SK-N-SH (cell line): ENCODE data around the gene SPRYD3. TPM values are rescaled to one million over a fixed set of nuclear protein-coding genes. Genes with fewer than 3 reads are reported as not detected.

ENCODE experiments used
- CTCF ChIA-PET: fragments of 300-600, 350-600 bp; formaldehyde crosslinking; extraction: SDS; loops from one replicate; lab custom pipeline; 2021; lab: Yijun Ruan, JAX
- POLR2A ChIA-PET: fragments of 350-600 bp; sonication (Branson Sonifier 250); formaldehyde crosslinking; extraction: SDS; loops from one replicate; lab custom pipeline; 2020; ENCODE audit warnings: antibody characterized with exemption, inconsistent platforms; lab: Yijun Ruan, JAX
- DNase-seq: peaks from one replicate; pipeline ENCODE4 v3.0.0; 2012
- H2AFZ ChIP-seq: fragments of 200-600 bp; sonication (generic); 2 replicates; pipeline ENCODE4 v1.8.1; 2016; ENCODE audit warnings: antibody characterized with exemption, mild to moderate bottlenecking, low read depth
- H3F3A ChIP-seq: fragments of 200-600 bp; sonication (generic); replicated peaks from 2 replicates; pipeline ENCODE3; 2016; ENCODE audit warnings: antibody characterized with exemption, mild to moderate bottlenecking; ENCODE audit not compliant: insufficient read depth
- H3K27ac ChIP-seq, 2 experiments: fragments of 200-500 bp in 1 of 2; fragments of 200-600 bp in 1 of 2; sonication (Bioruptor generic) in 1 of 2; sonication (generic), shearing (Covaris generic) in 1 of 2; 2 replicates each; pipeline versions ENCODE4 v1.5.1 to v1.6.1; 2014 to 2016; ENCODE audit warnings: low read depth in 2 of 2, inconsistent platforms in 1 of 2, low read length in 1 of 2, mild to moderate bottlenecking in 1 of 2, mixed read lengths in 1 of 2
- H3K27me3 ChIP-seq: fragments of 200-600 bp; sonication (generic), shearing (Covaris generic); 2 replicates; pipeline ENCODE4 v1.6.1; 2016; ENCODE audit warnings: mixed run types; ENCODE audit not compliant: insufficient read depth
- H3K36me3 ChIP-seq, 2 experiments: fragments of 200-500 bp in 1 of 2; fragments of 200-600 bp in 1 of 2; sonication (Bioruptor generic) in 1 of 2; sonication (generic) in 1 of 2; replicated peaks in 1 of 2; 2 replicates each; pipeline versions ENCODE3 to v1.5.1; 2014 to 2016; ENCODE audit warnings: low read length in 1 of 2, mild to moderate bottlenecking in 1 of 2; ENCODE audit not compliant: insufficient read depth in 2 of 2, control insufficient read depth in 1 of 2
- H3K4me1 ChIP-seq, 2 experiments: fragments of 200-500 bp in 1 of 2; fragments of 200-600 bp in 1 of 2; sonication (Bioruptor generic) in 1 of 2; sonication (generic), shearing (Covaris generic) in 1 of 2; 2 replicates each; pipeline versions ENCODE4 v1.5.1 to v1.6.1; 2014 to 2016; ENCODE audit warnings: low read depth in 1 of 2, low read length in 1 of 2, mixed run types in 1 of 2; ENCODE audit not compliant: insufficient read depth in 2 of 2, control insufficient read depth in 1 of 2
- H3K4me2 ChIP-seq: fragments of 200-600 bp; sonication (generic), shearing (Covaris generic); 2 replicates; pipeline ENCODE4 v1.6.1; 2017; ENCODE audit warnings: mixed run types
- H3K4me3 ChIP-seq, 2 experiments: fragments of 200-500 bp in 1 of 2; fragments of 200-600 bp in 1 of 2; sonication (Bioruptor generic) in 1 of 2; sonication (generic), shearing (Covaris generic) in 1 of 2; 2 replicates each; pipeline versions ENCODE4 v1.5.1 to v1.8.1; 2014 to 2016; ENCODE audit warnings: low read depth in 2 of 2, inconsistent platforms in 1 of 2, low read length in 1 of 2, mild to moderate bottlenecking in 1 of 2, mixed read lengths in 1 of 2, moderate library complexity in 1 of 2
- H3K79me2 ChIP-seq: fragments of 200-600 bp; sonication (generic); 2 replicates; pipeline ENCODE4 v1.8.1; 2017; ENCODE audit warnings: mild to moderate bottlenecking; ENCODE audit not compliant: insufficient read depth
- H3K9ac ChIP-seq: fragments of 200-600 bp; sonication (generic); 2 replicates; pipeline ENCODE4 v1.6.1; 2017; ENCODE audit warnings: mixed run types
- H3K9me2 ChIP-seq: fragments of 200-600 bp; sonication (generic); 2 replicates; pipeline ENCODE4 v1.6.1; 2017; ENCODE audit warnings: mixed run types
- H3K9me3 ChIP-seq: fragments of 200-600 bp; sonication (generic); 2 replicates; pipeline ENCODE4 v1.6.1; 2017; ENCODE audit warnings: mixed run types, mild to moderate bottlenecking, moderate library complexity
- H4K20me1 ChIP-seq: fragments of 200-600 bp; sonication (generic); 2 replicates; pipeline ENCODE4 v1.6.1; 2017; ENCODE audit warnings: mild to moderate bottlenecking, mixed run types; ENCODE audit not compliant: insufficient read depth
- CHD2 ChIP-seq: fragments of 150-350 bp; IDR thresholded peaks from 2 replicates; pipeline ENCODE4 v1.6.1; 2018; ENCODE audit warnings: low read length; ENCODE audit not compliant: partially characterized antibody
- CTCF ChIP-seq: fragments of 200-600 bp; sonication (generic); IDR thresholded peaks from 2 replicates; pipeline ENCODE4 v1.6.1; 2017; ENCODE audit warnings: antibody characterized with exemption, mild to moderate bottlenecking, moderate library complexity
- FOSL2 ChIP-seq: IDR thresholded peaks from 2 replicates; pipeline ENCODE4 v1.4.0; 2012; ENCODE audit warnings: low read depth, mild to moderate bottlenecking, moderate library complexity, borderline replicate concordance
- FOXM1 ChIP-seq: IDR thresholded peaks from 2 replicates; pipeline ENCODE4 v1.4.0; 2012; ENCODE audit warnings: low read depth, mild to moderate bottlenecking
- IRF3 ChIP-seq: fragments of 150-350 bp; IDR thresholded peaks from 2 replicates; pipeline ENCODE4 v1.6.1; 2016; ENCODE audit warnings: mild to moderate bottlenecking, low read depth, low read length
- RAD21 ChIP-seq: IDR thresholded peaks from 2 replicates; pipeline ENCODE4 v1.6.1; 2012; ENCODE audit warnings: mild to moderate bottlenecking, low read length
- RCOR1 ChIP-seq: fragments of 150-350 bp; IDR thresholded peaks from 2 replicates; pipeline ENCODE4 v1.6.1; 2017; ENCODE audit warnings: antibody characterized with exemption, low read length
- SMC3 ChIP-seq: IDR thresholded peaks from 2 replicates; pipeline ENCODE4 v1.6.1; 2012; ENCODE audit warnings: low read depth, low read length, improper control_type of control experiment
- TCF12 ChIP-seq: IDR thresholded peaks from 2 replicates; pipeline ENCODE4 v1.4.0; 2012
- WGBS: methylation state at CpG from one replicate; pipeline ENCODE4 v1.1.6; 2017; ENCODE audit warnings: low lambda C conversion rate; 5-methylcytosine and 5-hydroxymethylcytosine counted together
- polyA plus RNA-seq, 3 experiments: library from polyadenylated mRNA; depleted of rRNA; stranded (reverse); fragments of >200 nt; gene quantifications; 2 replicates each; pipeline ENCODE4 v1.2.3, GENCODE V29; 2012

The SPRYD3 gene
- polyA plus RNA-seq, 1 of the 3 experiments (the other 2 are of a cell fraction), result 20.3 TPM

GRCh38 chr12:53067074-53067992 lies 11.9 kb downstream of the SPRYD3 start:
- TF ChIP-seq FOSL2 (0 out of 2 replicates have a peak, but pooled peaks have one; percentile 10), TCF12 (no peak)
- 0 out of 2 replicates have a peak, but pooled peaks cover 6% of the 10 kb centered on the region for H3K79me2 ChIP-seq
- no peak overlapping the region for H3K4me2 ChIP-seq
- ChIA-PET CTCF (interaction anchor here (0.9 to 14.5 kb wide), 14 partner anchors 12 to 146 kb away, joined by 3 to 385 read pairs (median 22); partner anchors contain the start of genes IGFBP6, SOAT2, SPRYD3 and TNS2), POLR2A (interaction anchor here (1.2 to 2.1 kb wide), 2 partner anchors 12 to 30 kb away, joined by 3 to 10 read pairs; partner anchors contain the start of genes IGFBP6 and SPRYD3)
- peaks cover 20 to 33% of the 10 kb centered on the region in 2 experiments for H3K4me1 ChIP-seq
- peaks cover 3 to 14% of the 10 kb centered on the region in 2 experiments for H3K36me3 ChIP-seq
- H2AFZ ChIP-seq, result no peak overlapping the region
- peaks cover 40% of the 10 kb centered on the region for H3F3A ChIP-seq
- DNase-seq, result no peak
- no peaks in the 10 kb centered on the region for H3K9me2 ChIP-seq
- no peak overlapping the region for H3K4me3 ChIP-seq
- 86% methylated on average over 7 of the region's 7 CpGs for WGBS
- H3K9ac ChIP-seq, result peak overlapping the region; percentile 55; the same call in 1 of the 2 replicates
- no peaks in the 10 kb centered on the region for H3K9me3 ChIP-seq
- H4K20me1 ChIP-seq, result no peaks in the 10 kb centered on the region
- H3K27me3 ChIP-seq, result no peaks in the 10 kb centered on the region
- peak overlapping the region in 1 of 2 experiments; percentile 66; a peak in 2 of 4 replicates for H3K27ac ChIP-seq

- POLR2A ChIA-PET, result interaction anchor here (1.0 to 2.1 kb wide), 6 partner anchors 13 to 93 kb away, joined by 3 to 10 read pairs (median 5); partner anchors contain the start of genes IGFBP6, SOAT2 and SPRYD3
- CTCF ChIA-PET, result interaction anchor here (0.6 to 14.5 kb wide), 49 partner anchors 8 to 259 kb away, joined by 3 to 385 read pairs (median 5); partner anchors contain the start of genes AAAS, CSAD, ESPL1 and IGFBP6
Observed at GRCh38 chr12:53065975-53066931, 12.9 kb downstream of the SPRYD3 start.

More at GRCh38 chr12:53065975-53066931, 12.9 kb downstream of the SPRYD3 start:
- Histone ChIP-seq H3K79me2 (0 out of 2 replicates have a peak, but pooled peaks cover 2% of the 10 kb centered on the region), H3K4me1 (peaks cover 20 to 22% of the 10 kb centered on the region in 2 experiments; a peak in 3 of 4 replicates), H3K9me2 (no peaks in the 10 kb centered on the region), H3K27ac (peak overlapping the region in 1 of 2 experiments; percentile 66; a peak in 2 of 4 replicates), H3K36me3 (peaks cover 8 to 21% of the 10 kb centered on the region in 2 experiments), H4K20me1 (no peaks in the 10 kb centered on the region), H3K4me3 (no peak overlapping the region; a peak in 1 of 4 replicates), H2AFZ (no peak overlapping the region), H3K4me2 (peak overlapping the region; percentile 37; the same call in 1 of the 2 replicates), H3K9me3 (no peaks in the 10 kb centered on the region), H3K27me3 (no peaks in the 10 kb centered on the region), H3F3A (peaks cover 33% of the 10 kb centered on the region), H3K9ac (peak overlapping the region; percentile 55; the same call in 1 of the 2 replicates)
- TF ChIP-seq IRF3, result no peak
- no peak for TF ChIP-seq FOXM1
- TF ChIP-seq RAD21, result peak; percentile 94
- peak; percentile 21 for TF ChIP-seq CHD2
- peak; percentile 84 for TF ChIP-seq CTCF
- peak; percentile 95 for TF ChIP-seq SMC3
- TF ChIP-seq RCOR1, result 0 out of 2 replicates have a peak, but pooled peaks have one; percentile 28
- WGBS, result 49% methylated on average over 23 of the region's 24 CpGs
- DNase-seq, result peak; percentile 92
